K562 (cell line): Measurements from ENCODE around the gene PHKG1. TPM values are rescaled to one million over a fixed set of nuclear protein-coding genes. Genes with fewer than 3 reads are reported as not detected.

Experiments used
- CBX5 ChIP-seq: IDR thresholded peaks from 2 replicates; pipeline ENCODE4 v1.6.1; 2014; ENCODE audit warnings: low read depth, borderline replicate concordance
- FOXJ3 ChIP-seq: sonication (generic); formaldehyde crosslinking; IDR thresholded peaks from 2 replicates; pipeline ENCODE4 v1.4.0; 2020; ENCODE audit warnings: mild to moderate bottlenecking, missing genetic modification reagents
- JUN ChIP-seq, 2 experiments: sonication (generic) in 1 of 2; formaldehyde crosslinking in 1 of 2; IDR thresholded peaks; 2 replicates each; pipeline versions ENCODE4 v1.6.1 to v1.8.0; 2012 to 2022; ENCODE audit warnings: borderline replicate concordance in 2 of 2, mild to moderate bottlenecking in 2 of 2, improper control_type of control experiment in 1 of 2, low read depth in 1 of 2, low read length in 1 of 2, missing genetic modification reagents in 1 of 2
- NR1H2 ChIP-seq: sonication (generic); formaldehyde crosslinking; IDR thresholded peaks from 2 replicates; pipeline ENCODE4 v1.4.0; 2020; ENCODE audit warnings: mild to moderate bottlenecking, missing genetic modification reagents
- RBBP5 ChIP-seq: fragments of 200-600 bp; sonication (generic); IDR thresholded peaks from 2 replicates; pipeline ENCODE4 v1.6.1; 2012; ENCODE audit warnings: borderline replicate concordance, mild to moderate bottlenecking, low read length, control low read depth, inconsistent platforms; ENCODE audit not compliant: insufficient read depth, poor library complexity, severe bottlenecking
- SMAD1 ChIP-seq: fragments of 150-350 bp; IDR thresholded peaks from 2 replicates; pipeline ENCODE4 v1.6.1; 2014; ENCODE audit warnings: low read length, low read depth; ENCODE audit not compliant: partially characterized antibody
- STAG1 ChIP-seq: sonication (generic); formaldehyde crosslinking; IDR thresholded peaks from 2 replicates; pipeline ENCODE4 v1.5.0; 2020; ENCODE audit warnings: missing genetic modification reagents, borderline replicate concordance
- ZBTB1 ChIP-seq: sonication (generic); formaldehyde crosslinking; IDR thresholded peaks from 2 replicates; pipeline ENCODE4 v1.8.1; 2023; ENCODE audit warnings: missing genetic modification reagents, low read depth, mild to moderate bottlenecking, borderline replicate concordance
- ZNF174 ChIP-seq: fragments of 250-450 bp; sonication (Bioruptor Pico); IDR thresholded peaks from 2 replicates; pipeline ENCODE4 v1.4.0; 2020; ENCODE audit warnings: mild to moderate bottlenecking
- ZNF23 ChIP-seq: fragments of 250-450 bp; sonication (Bioruptor Pico); IDR thresholded peaks from 2 replicates; pipeline ENCODE4 v1.4.0; 2020; ENCODE audit warnings: mild to moderate bottlenecking
- ZNF282 ChIP-seq: sonication (generic); formaldehyde crosslinking; IDR thresholded peaks from 2 replicates; pipeline ENCODE4 v1.8.1; 2023; ENCODE audit warnings: missing genetic modification reagents
- ZNF354B ChIP-seq: fragments of 250-450 bp; sonication (Bioruptor Pico); IDR thresholded peaks from 2 replicates; pipeline ENCODE4 v1.4.0; 2020
- polyA plus RNA-seq, 8 experiments: library from polyadenylated mRNA; depleted of rRNA in 4 of 8; stranded (reverse) in 5 of 8; unstranded in 3 of 8; fragments of >200 nt; fragmentation: Nextera tagmentation in 2 of 8; fragmentation: Illumina TruSeq in 1 of 8; extraction: Ambion mirVana in 2 of 8; extraction: Trizol in 1 of 8; gene quantifications; 2 replicates each; pipeline versions ENCODE4 v1.2.1 to v1.2.3, GENCODE V29; 2011 to 2014; ENCODE audit warnings: inconsistent platforms in 1 of 8, missing spikeins in 1 of 8
- total RNA-seq, 7 experiments: library from RNA; depleted of rRNA in 6 of 7; stranded (reverse); fragments of >200 nt in 6 of 7; fragmentation: Illumina TruSeq in 2 of 7; extraction: Trizol in 2 of 7; gene quantifications; 2 replicates each; pipeline versions ENCODE4 v1.2.1 to v1.2.3, GENCODE V29; 2011 to 2021; ENCODE audit warnings: low replicate concordance in 1 of 7
- TF ChIP-seq, protein P1 (sequence below): IDR thresholded peaks from 2 replicates; pipeline ENCODE4 v1.6.1; 2016; ENCODE audit warnings: missing genetic modification characterization, missing compliant biosample characterization
- TF ChIP-seq, protein P2 (sequence below): fragments of 450-650 bp; conservative IDR thresholded peaks from 2 replicates; pipeline ENCODE4 v1.6.1; 2016; ENCODE audit warnings: missing genetic modification characterization, low read depth, mild to moderate bottlenecking, missing compliant biosample characterization, moderate library complexity
- TF ChIP-seq, protein P3 (sequence below): fragments of 250-450 bp; sonication (Bioruptor Pico); IDR thresholded peaks from 2 replicates; pipeline ENCODE4 v1.4.0; 2020
- TF ChIP-seq, protein P4 (sequence below), 2 experiments: fragments of 450-650 bp; IDR thresholded peaks; 2 replicates each; pipeline ENCODE4 v1.6.1; 2016; ENCODE audit warnings: mild to moderate bottlenecking in 2 of 2, borderline replicate concordance in 1 of 2, low read depth in 1 of 2, moderate library complexity in 1 of 2

The PHKG1 gene
- total and polyA plus RNA-seq, 9 of the 15 experiments (the other 6 are each of a cell fraction or from before 2014, with no cell fraction given) = 0.10 to 0.83 (median 0.46) TPM

DNA sequence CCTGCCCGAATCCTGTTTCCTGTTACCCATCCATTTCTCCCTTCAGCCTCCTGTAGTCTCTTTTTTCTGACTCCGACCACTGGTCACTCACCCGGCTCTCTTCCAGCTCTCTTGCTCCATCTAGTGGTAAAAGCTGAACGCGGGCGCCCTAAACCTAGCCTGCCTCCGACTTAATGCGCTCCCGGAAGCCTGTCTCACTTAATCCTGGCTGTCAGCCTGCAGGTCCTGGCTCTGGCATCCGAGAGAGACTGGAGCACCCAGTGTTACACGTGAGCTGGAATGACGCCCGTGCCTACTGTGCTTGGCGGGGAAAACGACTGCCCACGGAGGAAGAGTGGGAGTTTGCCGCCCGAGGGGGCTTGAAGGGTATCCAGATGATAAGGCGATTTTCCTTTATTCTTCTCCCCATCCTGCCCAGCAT, 18.4 kb downstream of the PHKG1 start (continued):
- TF ChIP-seq, protein P1, sequence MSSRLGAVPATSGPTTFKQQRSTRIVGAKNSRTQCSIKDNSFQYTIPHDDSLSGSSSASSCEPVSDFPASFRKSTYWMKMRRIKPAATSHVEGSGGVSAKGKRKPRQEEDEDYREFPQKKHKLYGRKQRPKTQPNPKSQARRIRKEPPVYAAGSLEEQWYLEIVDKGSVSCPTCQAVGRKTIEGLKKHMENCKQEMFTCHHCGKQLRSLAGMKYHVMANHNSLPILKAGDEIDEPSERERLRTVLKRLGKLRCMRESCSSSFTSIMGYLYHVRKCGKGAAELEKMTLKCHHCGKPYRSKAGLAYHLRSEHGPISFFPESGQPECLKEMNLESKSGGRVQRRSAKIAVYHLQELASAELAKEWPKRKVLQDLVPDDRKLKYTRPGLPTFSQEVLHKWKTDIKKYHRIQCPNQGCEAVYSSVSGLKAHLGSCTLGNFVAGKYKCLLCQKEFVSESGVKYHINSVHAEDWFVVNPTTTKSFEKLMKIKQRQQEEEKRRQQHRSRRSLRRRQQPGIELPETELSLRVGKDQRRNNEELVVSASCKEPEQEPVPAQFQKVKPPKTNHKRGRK = no peak
- TF ChIP-seq RBBP5 = no peak
- TF ChIP-seq, protein P2, sequence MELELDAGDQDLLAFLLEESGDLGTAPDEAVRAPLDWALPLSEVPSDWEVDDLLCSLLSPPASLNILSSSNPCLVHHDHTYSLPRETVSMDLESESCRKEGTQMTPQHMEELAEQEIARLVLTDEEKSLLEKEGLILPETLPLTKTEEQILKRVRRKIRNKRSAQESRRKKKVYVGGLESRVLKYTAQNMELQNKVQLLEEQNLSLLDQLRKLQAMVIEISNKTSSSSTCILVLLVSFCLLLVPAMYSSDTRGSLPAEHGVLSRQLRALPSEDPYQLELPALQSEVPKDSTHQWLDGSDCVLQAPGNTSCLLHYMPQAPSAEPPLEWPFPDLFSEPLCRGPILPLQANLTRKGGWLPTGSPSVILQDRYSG = no peak
- no peak for TF ChIP-seq NR1H2
- TF ChIP-seq CBX5 = no peak
- TF ChIP-seq, protein P3, sequence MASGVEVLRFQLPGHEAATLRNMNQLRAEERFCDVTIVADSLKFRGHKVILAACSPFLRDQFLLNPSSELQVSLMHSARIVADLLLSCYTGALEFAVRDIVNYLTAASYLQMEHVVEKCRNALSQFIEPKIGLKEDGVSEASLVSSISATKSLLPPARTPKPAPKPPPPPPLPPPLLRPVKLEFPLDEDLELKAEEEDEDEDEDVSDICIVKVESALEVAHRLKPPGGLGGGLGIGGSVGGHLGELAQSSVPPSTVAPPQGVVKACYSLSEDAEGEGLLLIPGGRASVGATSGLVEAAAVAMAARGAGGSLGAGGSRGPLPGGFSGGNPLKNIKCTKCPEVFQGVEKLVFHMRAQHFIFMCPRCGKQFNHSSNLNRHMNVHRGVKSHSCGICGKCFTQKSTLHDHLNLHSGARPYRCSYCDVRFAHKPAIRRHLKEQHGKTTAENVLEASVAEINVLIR = no peak
- no peak for TF ChIP-seq ZNF174
- TF ChIP-seq STAG1 (CRISPR knock-in tag) = peak; percentile 22; the same call in 1 of the 2 replicates
- no peak for TF ChIP-seq ZBTB1 (CRISPR knock-in tag)
- no peak for TF ChIP-seq JUN (IDR thresholded peaks at IDR 0.05; ENCODE audit: borderline replicate concordance, low read depth, low read length)
- TF ChIP-seq JUN (CRISPR knock-in tag; IDR thresholded peaks at IDR 0.05; ENCODE audit: borderline replicate concordance) = no peak
- TF ChIP-seq ZNF282 (CRISPR knock-in tag) = no peak
- TF ChIP-seq, protein P4, sequence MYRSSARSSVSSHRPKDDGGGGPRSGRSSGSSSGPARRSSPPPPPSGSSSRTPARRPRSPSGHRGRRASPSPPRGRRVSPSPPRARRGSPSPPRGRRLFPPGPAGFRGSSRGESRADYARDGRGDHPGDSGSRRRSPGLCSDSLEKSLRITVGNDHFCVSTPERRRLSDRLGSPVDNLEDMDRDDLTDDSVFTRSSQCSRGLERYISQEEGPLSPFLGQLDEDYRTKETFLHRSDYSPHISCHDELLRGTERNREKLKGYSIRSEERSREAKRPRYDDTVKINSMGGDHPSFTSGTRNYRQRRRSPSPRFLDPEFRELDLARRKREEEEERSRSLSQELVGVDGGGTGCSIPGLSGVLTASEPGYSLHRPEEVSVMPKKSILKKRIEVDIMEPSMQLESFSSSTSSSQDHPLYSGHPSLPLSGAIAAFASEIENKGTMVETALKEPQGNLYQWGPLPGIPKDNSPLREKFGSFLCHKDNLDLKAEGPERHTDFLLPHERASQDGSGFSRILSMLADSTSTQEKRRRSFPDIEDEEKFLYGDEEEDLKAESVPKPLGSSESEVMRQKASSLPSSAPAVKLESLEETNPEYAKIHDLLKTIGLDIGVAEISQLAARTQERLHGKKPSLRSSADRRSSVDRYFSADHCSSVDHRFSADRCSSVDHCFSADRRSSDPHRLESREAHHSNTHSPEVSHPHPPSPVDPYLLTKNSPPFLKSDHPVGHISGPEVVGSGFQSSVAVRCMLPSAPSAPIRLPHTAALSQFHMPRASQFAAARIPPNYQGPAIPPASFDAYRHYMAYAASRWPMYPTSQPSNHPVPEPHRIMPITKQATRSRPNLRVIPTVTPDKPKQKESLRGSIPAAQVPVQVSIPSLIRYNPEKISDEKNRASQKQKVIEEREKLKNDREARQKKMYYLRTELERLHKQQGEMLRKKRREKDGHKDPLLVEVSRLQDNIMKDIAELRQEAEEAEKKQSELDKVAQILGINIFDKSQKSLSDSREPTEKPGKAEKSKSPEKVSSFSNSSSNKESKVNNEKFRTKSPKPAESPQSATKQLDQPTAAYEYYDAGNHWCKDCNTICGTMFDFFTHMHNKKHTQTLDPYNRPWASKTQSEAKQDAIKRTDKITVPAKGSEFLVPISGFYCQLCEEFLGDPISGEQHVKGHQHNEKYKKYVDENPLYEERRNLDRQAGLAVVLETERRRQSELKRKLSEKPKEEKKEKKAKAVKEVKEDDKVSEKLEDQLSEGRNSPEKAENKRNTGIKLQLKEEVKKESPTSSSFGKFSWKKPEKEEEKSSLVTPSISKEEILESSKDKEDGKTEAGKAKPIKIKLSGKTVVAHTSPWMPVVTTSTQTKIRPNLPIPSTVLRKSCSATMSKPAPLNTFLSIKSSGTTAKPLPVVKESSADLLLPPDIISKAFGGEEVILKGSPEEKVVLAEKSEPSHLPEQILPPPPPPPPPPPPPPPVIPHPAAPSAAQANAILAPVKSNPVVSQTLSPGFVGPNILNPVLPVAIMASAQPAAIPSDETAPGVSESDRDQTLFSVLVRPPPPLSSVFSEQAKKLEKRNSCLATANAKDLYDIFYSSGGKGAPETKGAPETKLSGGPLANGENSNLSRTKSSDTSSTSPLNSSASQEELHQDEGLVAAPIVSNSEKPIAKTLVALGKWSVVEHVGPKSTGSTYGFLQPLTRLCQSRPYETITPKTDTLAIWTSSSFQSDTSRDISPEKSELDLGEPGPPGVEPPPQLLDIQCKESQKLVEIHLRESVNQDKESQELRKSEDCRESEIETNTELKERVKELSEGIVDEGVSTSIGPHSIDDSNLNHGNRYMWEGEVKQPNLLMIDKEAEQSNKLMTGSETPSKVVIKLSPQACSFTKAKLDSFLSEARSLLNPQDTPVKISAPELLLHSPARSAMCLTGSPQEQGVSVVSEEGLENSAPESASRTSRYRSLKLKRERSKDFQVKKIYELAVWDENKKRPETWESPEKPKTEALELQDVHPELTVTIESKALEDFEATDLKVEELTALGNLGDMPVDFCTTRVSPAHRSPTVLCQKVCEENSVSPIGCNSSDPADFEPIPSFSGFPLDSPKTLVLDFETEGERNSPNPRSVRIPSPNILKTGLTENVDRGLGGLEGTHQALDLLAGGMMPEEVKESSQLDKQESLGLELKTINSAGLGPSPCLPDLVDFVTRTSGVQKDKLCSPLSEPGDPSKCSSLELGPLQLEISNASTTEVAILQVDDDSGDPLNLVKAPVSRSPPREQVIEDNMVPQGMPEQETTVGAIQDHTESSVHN (IDR thresholded peaks at IDR 0.05; ENCODE audit: borderline replicate concordance in 1 of 2, low read depth in 1 of 2) = no peak
- no peak for TF ChIP-seq ZNF23
- TF ChIP-seq FOXJ3 (CRISPR knock-in tag) = no peak
- no peak for TF ChIP-seq ZNF354B
- no peak for TF ChIP-seq SMAD1
